ENCODE results near the gene CHD8. TPM values are rescaled to one million over a fixed set of nuclear protein-coding genes. Genes with fewer than 3 reads are reported as not detected.
A peak's percentile ranks its signal among the peaks of the same experiment; 100 is the strongest.

CHD8 gene
- total RNA-seq, 1 experiment from 2014 or later: 64.7 TPM

- ChIA-PET POLR2A (no interaction called here), CTCF (no interaction called here)
- Histone ChIP-seq H3K4me1 (ENCODE audit: control insufficient read depth, insufficient read depth, low read length) (no peaks in the 10 kb centered on the region), H3K27me3 (ENCODE audit: control insufficient read depth, insufficient read depth, low read length) (no peaks in the 10 kb centered on the region), H3K36me3 (ENCODE audit: control insufficient read depth, insufficient read depth, low read length) (peaks cover 29% of the 10 kb centered on the region), H3K4me3 (ENCODE audit: low read depth in 2 of 2, low read length in 2 of 2) (no peak overlapping the region), H3K9me3 (ENCODE audit: control insufficient read depth, insufficient read depth, low read depth, low read length) (no peaks in the 10 kb centered on the region), H3K27ac (ENCODE audit: low read length) (no peak overlapping the region)
- DNase-seq (ENCODE audit: low read depth, low spot score) (no peak), ATAC-seq (no peak)
- BruUV-seq (replicated peaks): no TSS peak
- no peak for TF ChIP-seq SIN3A (IDR thresholded peaks at IDR 0.05; ENCODE audit: borderline replicate concordance, insufficient read depth, low read depth, low read length)
- TF ChIP-seq TCF7L2 (IDR thresholded peaks at IDR 0.05; ENCODE audit: low read depth, low read length): no peak
- in situ Hi-C loops (cut with HindIII; ENCODE audit: low pct_unique_long_range_greater_than_20kb, low sequenced_read_pairs): no loop called here
- intact Hi-C loops (cut with micrococcal nuclease; ENCODE audit: unreplicated experiment): no loop called here
These were observed 103.3 kb downstream of the CHD8 start for GRCh38 chr14:21352587-21352986.

GRCh38 chr14:21350539-21350938 is 105.4 kb downstream of the CHD8 start:
- no TSS peak for BruUV-seq (replicated peaks)
- ChIA-PET CTCF (no interaction called here), POLR2A (no interaction called here)
- Histone ChIP-seq H3K4me1 (ENCODE audit: control insufficient read depth, insufficient read depth, low read length) (no peaks in the 10 kb centered on the region), H3K9me3 (ENCODE audit: control insufficient read depth, insufficient read depth, low read depth, low read length) (no peaks in the 10 kb centered on the region), H3K27me3 (ENCODE audit: control insufficient read depth, insufficient read depth, low read length) (no peaks in the 10 kb centered on the region), H3K36me3 (ENCODE audit: control insufficient read depth, insufficient read depth, low read length) (peaks cover 18% of the 10 kb centered on the region), H3K27ac (ENCODE audit: low read length) (no peak overlapping the region), H3K4me3 (ENCODE audit: low read depth in 2 of 2, low read length in 2 of 2) (no peak overlapping the region)
- intact Hi-C loops (cut with micrococcal nuclease; ENCODE audit: unreplicated experiment): no loop called here
- DNase-seq (ENCODE audit: low read depth, low spot score): no peak
- no peak for TF ChIP-seq REST (IDR thresholded peaks at IDR 0.05; ENCODE audit: insufficient read depth in 1 of 2, low read depth in 2 of 2, low read length in 1 of 2)
- TF ChIP-seq POLR2AphosphoS5 (IDR thresholded peaks at IDR 0.05; ENCODE audit: low read depth, low read length): 0 out of 2 replicates have a peak, but pooled peaks have one; percentile 29
- ATAC-seq: no peak
- in situ Hi-C loops (cut with HindIII; ENCODE audit: low pct_unique_long_range_greater_than_20kb, low sequenced_read_pairs): no loop called here

GRCh38 chr14:21347201-21347600 is 108.7 kb downstream of the CHD8 start:
- DNase-seq (ENCODE audit: low read depth, low spot score) (no peak), ATAC-seq (no peak)
- intact Hi-C loops (cut with micrococcal nuclease; ENCODE audit: unreplicated experiment): no loop called here
- BruUV-seq (replicated peaks): no TSS peak
- POLR2A ChIA-PET: no interaction called here
- H3K4me3 ChIP-seq (ENCODE audit: low read depth in 2 of 2, low read length in 2 of 2): no peak overlapping the region
- H3K27ac ChIP-seq (ENCODE audit: low read length): no peak overlapping the region
- peaks cover 2% of the 10 kb centered on the region for H3K36me3 ChIP-seq (ENCODE audit: control insufficient read depth, insufficient read depth, low read length)
- H3K9me3 ChIP-seq (ENCODE audit: control insufficient read depth, insufficient read depth, low read depth, low read length): no peaks in the 10 kb centered on the region
- CTCF ChIA-PET: no interaction called here
- no peaks in the 10 kb centered on the region for H3K4me1 ChIP-seq (ENCODE audit: control insufficient read depth, insufficient read depth, low read length)
- in situ Hi-C loops (cut with HindIII; ENCODE audit: low pct_unique_long_range_greater_than_20kb, low sequenced_read_pairs): no loop called here
- H3K27me3 ChIP-seq (ENCODE audit: control insufficient read depth, insufficient read depth, low read length): no peaks in the 10 kb centered on the region
- TF ChIP-seq CTCF (IDR thresholded peaks at IDR 0.05): no peak
- TF ChIP-seq REST (IDR thresholded peaks at IDR 0.05; ENCODE audit: insufficient read depth in 1 of 2, low read depth in 2 of 2, low read length in 1 of 2): no peak
- TF ChIP-seq TCF7L2 (IDR thresholded peaks at IDR 0.05; ENCODE audit: low read depth, low read length): no peak
- no peak for TF ChIP-seq POLR2AphosphoS5 (IDR thresholded peaks at IDR 0.05; ENCODE audit: low read depth, low read length)
- TF ChIP-seq SIN3A (IDR thresholded peaks at IDR 0.05; ENCODE audit: borderline replicate concordance, insufficient read depth, low read depth, low read length): no peak
